ENCODE measurements around the gene MED25. TPM values are rescaled to one million over a fixed set of nuclear protein-coding genes. Genes with fewer than 3 reads are reported as not detected.
A peak's percentile ranks its signal among the peaks of the same experiment; 100 is the strongest.

MED25 gene
- total and polyA plus RNA-seq, 9 of the 15 experiments (the other 6 are each of a cell fraction or from before 2014, with no cell fraction given) = 4.1 to 93.9 (median 19.3) TPM

GRCh38 chr19:49877879-49878743, 60.0 kb downstream of the MED25 start (continued):
- peak; percentile 74 for TF ChIP-seq RREB1 (CRISPR knock-in tag; IDR thresholded peaks at IDR 0.05)
- TF ChIP-seq PRPF4 (IDR thresholded peaks at IDR 0.05; ENCODE audit: insufficient read depth, low read depth, low read length, poor library complexity, severe bottlenecking) = no peak
- peak; percentile 46 for TF ChIP-seq TAF1 (IDR thresholded peaks at IDR 0.05; ENCODE audit: control insufficient read depth, extremely low read depth, insufficient read depth, low read length, severe bottlenecking)
- TF ChIP-seq HMG20A (CRISPR knock-in tag; conservative IDR thresholded peaks at IDR 0.05) = no peak
- TF ChIP-seq MAZ (CRISPR knock-in tag; conservative IDR thresholded peaks at IDR 0.05 in 1 of 2, IDR thresholded peaks at IDR 0.05 in 1 of 2) = peak in 1 of 2 experiments; percentile 57; a peak in 2 of 4 replicates
- TF ChIP-seq ZBTB2 (IDR thresholded peaks at IDR 0.05) = no peak
- no peak for TF ChIP-seq TAF7 (tag; IDR thresholded peaks at IDR 0.05)
- no peak for TF ChIP-seq MTA3 (IDR thresholded peaks at IDR 0.05; ENCODE audit: borderline replicate concordance)
- TF ChIP-seq E2F6 (IDR thresholded peaks at IDR 0.05; ENCODE audit: borderline replicate concordance in 1 of 2, extremely low read depth in 1 of 2, insufficient read depth in 1 of 2, insufficient read length in 1 of 2, low read depth in 1 of 2, low read length in 1 of 2, poor library complexity in 1 of 2, severe bottlenecking in 1 of 2) = peak in 1 of 2 experiments; percentile 7
- TF ChIP-seq PKNOX1 (IDR thresholded peaks at IDR 0.05) = peak; percentile 50; the same call in 1 of the 2 replicates
- no peak for TF ChIP-seq MIER1 (IDR thresholded peaks at IDR 0.05; ENCODE audit: low read depth)
- TF ChIP-seq E2F8 (IDR thresholded peaks at IDR 0.05; ENCODE audit: low read depth, partially characterized antibody) = no peak

All from K562 (cell line).